ENCODE data around the gene DNAJC22. TPM values are rescaled to one million over a fixed set of nuclear protein-coding genes. Genes with fewer than 3 reads are reported as not detected.

DNAJC22 gene
- polyA plus RNA-seq, 3 donors, result not detected

- WGBS (ENCODE audit: insufficient coverage), result 89% methylated on average over 10 of the region's 14 CpGs
- no peak overlapping the region for H3K4me3 Mint-ChIP-seq
- H3K27ac Mint-ChIP-seq, result no peak overlapping the region
- no peaks in the 10 kb centered on the region for H3K79me2 ChIP-seq (ENCODE audit: insufficient read depth, low read length)
- no peak for DNase-seq
- peaks cover 0 to 12% of the 10 kb centered on the region in 2 donors for H3K9me3 ChIP-seq (replicated peaks in 1 of 2; ENCODE audit: control insufficient read depth in 1 of 2, insufficient read depth in 1 of 2, low read length in 2 of 2)
- peaks cover 22 to 54% of the 10 kb centered on the region in 2 donors for H3K36me3 ChIP-seq (replicated peaks in 1 of 2; ENCODE audit: control insufficient read depth in 1 of 2, insufficient read depth in 2 of 2, low read length in 2 of 2)
- H3K27me3 ChIP-seq (ENCODE audit: control insufficient read depth in 2 of 2, insufficient read depth in 2 of 2, low read length in 2 of 2), result peaks cover 33 to 39% of the 10 kb centered on the region in 2 donors
- intact Hi-C loops (cut with micrococcal nuclease), result no loop called here
- H3K4me2 ChIP-seq (replicated peaks; ENCODE audit: extremely low read depth, low read length, poor library complexity, severe bottlenecking), result no peak overlapping the region
- no peak for TF ChIP-seq CTCF (IDR thresholded peaks at IDR 0.05)
- no peak overlapping the region for H2AFZ ChIP-seq (ENCODE audit: insufficient read depth, low read depth, low read length, poor library complexity, severe bottlenecking)
- peaks cover 19% of the 10 kb centered on the region for H3K4me1 Mint-ChIP-seq
- no peaks in the 10 kb centered on the region for H4K20me1 ChIP-seq (ENCODE audit: insufficient read depth, low read length)
- peaks cover 43 to 52% (median 45%) of the 10 kb centered on the region in 3 donors for H3K27me3 Mint-ChIP-seq (ENCODE audit: low read depth in 3 of 3)
- no peak overlapping the region for H3K4me3 ChIP-seq (replicated peaks in 1 of 3; ENCODE audit: low read depth in 2 of 3, low read length in 3 of 3)
- H3K27ac ChIP-seq (ENCODE audit: low read depth in 1 of 2, low read length in 2 of 2), result no peak overlapping the region
- H3K9me3 Mint-ChIP-seq, result peaks cover 0 to 15% (median 6%) of the 10 kb centered on the region in 7 donors
- H3K9ac ChIP-seq (ENCODE audit: insufficient read depth, low read length, poor library complexity, severe bottlenecking), result no peak overlapping the region
- H3K4me1 ChIP-seq (ENCODE audit: control insufficient read depth in 1 of 2, insufficient read depth in 2 of 2, low read length in 2 of 2), result peaks cover 2 to 6% of the 10 kb centered on the region in 2 donors
- peaks cover 58 to 68% of the 10 kb centered on the region in 2 donors for H3K36me3 Mint-ChIP-seq
Observed at GRCh38 chr12:49330631-49331379, 15.9 kb upstream of the DNAJC22 start.

GRCh38 chr12:49331380-49332222 is 15.1 kb upstream of the DNAJC22 start:
- 63% methylated on average over 10 of the region's 11 CpGs for WGBS (ENCODE audit: insufficient coverage)
- peaks cover 47 to 60% (median 51%) of the 10 kb centered on the region in 3 donors for H3K27me3 Mint-ChIP-seq (ENCODE audit: low read depth in 3 of 3)
- H3K4me1 ChIP-seq (ENCODE audit: control insufficient read depth in 1 of 2, insufficient read depth in 2 of 2, low read length in 2 of 2), result peaks cover 4 to 11% of the 10 kb centered on the region in 2 donors

More at GRCh38 chr12:49331380-49332222, 15.1 kb upstream of the DNAJC22 start:
- Mint-ChIP-seq H3K27ac (no peak overlapping the region), H3K9me3 (peaks cover 0 to 15% (median 7%) of the 10 kb centered on the region in 7 donors), H3K4me1 (peaks cover 21% of the 10 kb centered on the region), H3K4me3 (peak overlapping the region in 1 of 2 donors; percentile 81), H3K36me3 (peaks cover 57 to 60% of the 10 kb centered on the region in 2 donors)
- no peak for DNase-seq
- Histone ChIP-seq H3K36me3 (replicated peaks in 1 of 2; ENCODE audit: control insufficient read depth in 1 of 2, insufficient read depth in 2 of 2, low read length in 2 of 2) (peaks cover 22 to 46% of the 10 kb centered on the region in 2 donors), H3K9me3 (replicated peaks in 1 of 2; ENCODE audit: control insufficient read depth in 1 of 2, insufficient read depth in 1 of 2, low read length in 2 of 2) (peaks cover 0 to 12% of the 10 kb centered on the region in 2 donors), H2AFZ (ENCODE audit: insufficient read depth, low read depth, low read length, poor library complexity, severe bottlenecking) (no peak overlapping the region), H3K27ac (ENCODE audit: low read depth in 1 of 2, low read length in 2 of 2) (no peak overlapping the region), H3K9ac (ENCODE audit: insufficient read depth, low read length, poor library complexity, severe bottlenecking) (no peak overlapping the region), H4K20me1 (ENCODE audit: insufficient read depth, low read length) (no peaks in the 10 kb centered on the region), H3K4me3 (replicated peaks in 1 of 3; ENCODE audit: low read depth in 2 of 3, low read length in 3 of 3) (no peak overlapping the region), H3K27me3 (ENCODE audit: control insufficient read depth in 2 of 2, insufficient read depth in 2 of 2, low read length in 2 of 2) (peaks cover 41 to 47% of the 10 kb centered on the region in 2 donors), H3K4me2 (replicated peaks; ENCODE audit: extremely low read depth, low read length, poor library complexity, severe bottlenecking) (no peak overlapping the region), H3K79me2 (ENCODE audit: insufficient read depth, low read length) (no peaks in the 10 kb centered on the region)
- TF ChIP-seq CTCF (IDR thresholded peaks at IDR 0.05), result peak; percentile 54
- intact Hi-C loops (cut with micrococcal nuclease), result no loop called here

All from CD14-positive monocyte (primary cell).